Endodermal cell (in vitro differentiated cells): ENCODE data around the gene POU6F2. TPM values are rescaled to one million over a fixed set of nuclear protein-coding genes. Genes with fewer than 3 reads are reported as not detected.

Experiments used
- DNase-seq: peaks from one replicate; pipeline ENCODE4 v3.0.0-alpha.2; 2017
- H3K27ac ChIP-seq: 2 replicates; pipeline ENCODE4 v1.5.1; 2013; ENCODE audit warnings: mild to moderate bottlenecking, low read depth, low read length, moderate library complexity
- H3K27me3 ChIP-seq: 2 replicates; pipeline ENCODE4 v1.6.1; 2013; ENCODE audit warnings: mild to moderate bottlenecking, low read length, moderate library complexity; ENCODE audit not compliant: insufficient read depth, control insufficient read depth, poor library complexity, severe bottlenecking
- H3K36me3 ChIP-seq: 2 replicates; pipeline ENCODE4 v1.7.0; 2013; ENCODE audit warnings: mild to moderate bottlenecking, low read length, moderate library complexity; ENCODE audit not compliant: control insufficient read depth, insufficient read depth
- H3K4me1 ChIP-seq: one replicate; pipeline ENCODE4 v1.7.0; 2013; ENCODE audit warnings: low read length; ENCODE audit not compliant: control insufficient read depth, insufficient read depth
- H3K4me3 ChIP-seq: 2 replicates; pipeline ENCODE4 v1.5.1; 2013; ENCODE audit warnings: mild to moderate bottlenecking, low read length, moderate library complexity
- H3K9ac ChIP-seq: 2 replicates; pipeline ENCODE4 v1.6.1; 2013; ENCODE audit warnings: mild to moderate bottlenecking, low read length, moderate library complexity; ENCODE audit not compliant: poor library complexity, severe bottlenecking; ENCODE audit errors: extremely low read depth
- H3K9me3 ChIP-seq: 2 replicates; pipeline ENCODE4 v1.6.1; 2013; ENCODE audit warnings: mild to moderate bottlenecking, low read length, moderate library complexity; ENCODE audit not compliant: control insufficient read depth
- H3K27ac Mint-ChIP-seq: 2 replicates; pipeline ENCODE4 v1.8.0; 2020; ENCODE audit warnings: mixed read lengths
- H3K27me3 Mint-ChIP-seq: 2 replicates; pipeline ENCODE4 v1.8.0; 2021; ENCODE audit warnings: mild to moderate bottlenecking, mixed read lengths; ENCODE audit not compliant: insufficient read depth
- H3K36me3 Mint-ChIP-seq: 2 replicates; pipeline ENCODE4 v1.8.0; 2020; ENCODE audit warnings: low read depth, mixed read lengths
- H3K4me1 Mint-ChIP-seq: 2 replicates; pipeline ENCODE4 v1.8.0; 2020; ENCODE audit warnings: mixed read lengths
- H3K4me3 Mint-ChIP-seq: 2 replicates; pipeline ENCODE4 v1.8.0; 2020; ENCODE audit warnings: mild to moderate bottlenecking, moderate library complexity, mixed read lengths
- H3K9me3 Mint-ChIP-seq: 2 replicates; pipeline ENCODE4 v1.8.0; 2020; ENCODE audit warnings: mild to moderate bottlenecking, mixed read lengths
- CTCF ChIP-seq: fragments of 200-600 bp; sonication (generic); conservative IDR thresholded peaks from 2 replicates; pipeline ENCODE4 v1.5.0; 2021; ENCODE audit warnings: antibody characterized with exemption, mild to moderate bottlenecking
- WGBS, 2 experiments: methylation state at CpG; one replicate each; pipeline versions ENCODE4 v1.1.5 to v1.1.7; 2013; ENCODE audit warnings: missing lambda C conversion rate in 2 of 2, mixed read lengths in 1 of 2; ENCODE audit not compliant: insufficient coverage in 1 of 2, insufficient read length in 1 of 2; 5-methylcytosine and 5-hydroxymethylcytosine counted together
- total RNA-seq, 2 donors: library from RNA; stranded (reverse); fragmentation: NEBNext Ultra II Directional in 1 of 2; extraction: Animal tissue kit (Norgen Biotek cat#: 25700) in 1 of 2; gene quantifications; 2 replicates in 1 of 2; 3 replicates in 1 of 2; pipeline ENCODE4 v1.2.1, GENCODE V29; 2021

The POU6F2 gene
- total RNA-seq, 2 donors from 2014 or later: 6.0 to 10.0 TPM

GRCh38 chr7:39317107-39317506 is 339.4 kb downstream of the POU6F2 start:
- Mint-ChIP-seq H3K27ac (no peak overlapping the region), H3K36me3 (no peaks in the 10 kb centered on the region), H3K27me3 (no peaks in the 10 kb centered on the region), H3K4me3 (no peak overlapping the region), H3K4me1 (peaks cover 62% of the 10 kb centered on the region), H3K9me3 (no peaks in the 10 kb centered on the region)
- no peaks in the 10 kb centered on the region for H3K36me3 ChIP-seq
- H3K4me1 ChIP-seq: no peaks in the 10 kb centered on the region
- no peaks in the 10 kb centered on the region for H3K9me3 ChIP-seq
- 86 to 88% methylated on average over 5 of the region's 5 CpGs for WGBS, 2 experiments
- no peak overlapping the region for H3K4me3 ChIP-seq
- peak; percentile 61 for DNase-seq
- TF ChIP-seq CTCF: peak; percentile 27
- no peak overlapping the region for H3K9ac ChIP-seq
- no peaks in the 10 kb centered on the region for H3K27me3 ChIP-seq
- H3K27ac ChIP-seq: no peak overlapping the region

- H3K9me3 ChIP-seq: no peaks in the 10 kb centered on the region
- peaks cover 61% of the 10 kb centered on the region for H3K4me1 Mint-ChIP-seq
- H3K9ac ChIP-seq: no peak overlapping the region
- no peaks in the 10 kb centered on the region for H3K9me3 Mint-ChIP-seq
- H3K27ac Mint-ChIP-seq: no peak overlapping the region
- H3K4me1 ChIP-seq: no peaks in the 10 kb centered on the region
- H3K4me3 Mint-ChIP-seq: no peak overlapping the region
- 88 to 92% methylated on average over 4 to 5 of the region's 5 CpGs for WGBS, 2 experiments
- no peaks in the 10 kb centered on the region for H3K36me3 Mint-ChIP-seq
- H3K27me3 Mint-ChIP-seq: no peaks in the 10 kb centered on the region
- H3K27ac ChIP-seq: no peak overlapping the region
- no peak overlapping the region for H3K4me3 ChIP-seq
- H3K36me3 ChIP-seq: no peaks in the 10 kb centered on the region
- H3K27me3 ChIP-seq: no peaks in the 10 kb centered on the region
- no peak for DNase-seq
- no peak for TF ChIP-seq CTCF
Observed at GRCh38 chr7:39317896-39318295, 340.2 kb downstream of the POU6F2 start.

GRCh38 chr7:39321245-39321644 is 343.5 kb downstream of the POU6F2 start:
- peaks cover 32% of the 10 kb centered on the region for H3K4me1 Mint-ChIP-seq
- no peak overlapping the region for H3K27ac Mint-ChIP-seq
- WGBS, 2 experiments: 60 to 76% methylated on average over 2 to 3 of the region's 3 CpGs
- Histone ChIP-seq H3K9me3 (peaks cover 9% of the 10 kb centered on the region), H3K36me3 (no peaks in the 10 kb centered on the region), H3K4me3 (no peak overlapping the region), H3K27me3 (no peaks in the 10 kb centered on the region), H3K4me1 (no peaks in the 10 kb centered on the region), H3K27ac (no peak overlapping the region), H3K9ac (no peak overlapping the region)
- H3K4me3 Mint-ChIP-seq: no peak overlapping the region
- peaks cover 7% of the 10 kb centered on the region for H3K9me3 Mint-ChIP-seq
- DNase-seq: no peak
- peaks cover 12% of the 10 kb centered on the region for H3K36me3 Mint-ChIP-seq
- TF ChIP-seq CTCF: no peak
- H3K27me3 Mint-ChIP-seq: no peaks in the 10 kb centered on the region
